Measurements from ENCODE around the gene HOXC6. TPM values are rescaled to one million over a fixed set of nuclear protein-coding genes. Genes with fewer than 3 reads are reported as not detected.

Gene HOXC6
- total and polyA plus RNA-seq, 2 of the 8 experiments (the other 6 are each of a cell fraction or from before 2014, with no cell fraction given), result not detected

- TF ChIP-seq RNF2 (IDR thresholded peaks at IDR 0.05; ENCODE audit: borderline replicate concordance, low read depth, low read length, missing control alignments, poor library complexity, severe bottlenecking) (peak; percentile 88), YY1 (IDR thresholded peaks at IDR 0.05; ENCODE audit: low read depth, low read length) (peak; percentile 42; the same call in 1 of the 2 replicates), TBP (IDR thresholded peaks at IDR 0.05; ENCODE audit: low read depth, low read length) (no peak), CTBP2 (IDR thresholded peaks at IDR 0.05; ENCODE audit: borderline replicate concordance, insufficient read depth, insufficient read length, low read length) (peak; percentile 92), KDM5A (IDR thresholded peaks at IDR 0.05; ENCODE audit: low read length) (no peak)
These were observed 6.7 kb upstream of the HOXC6 start (continued) for GRCh38 chr12:54021432-54022013.

Data from H1 (cell line).